SK-N-SH treated with all-trans-retinoic acid at 6 μM for 48 hours (cell line): ENCODE results near the gene PSMC3.

Experiments used
- ATAC-seq: fragments of 200-7000 bp; cut with Tn5 transposase; 3 replicates; pipeline ENCODE4 v1.9.1; 2020; ENCODE audit warnings: mild to moderate bottlenecking, moderate library complexity
- ARNTL ChIP-seq: fragments of 450-650 bp; formaldehyde crosslinking; IDR thresholded peaks from 2 replicates; pipeline ENCODE4 v1.5.0; 2020; ENCODE audit warnings: low read depth, mild to moderate bottlenecking, moderate library complexity, borderline replicate concordance
- BACH2 ChIP-seq: fragments of 250-450 bp; sonication (Bioruptor Pico); IDR thresholded peaks from 2 replicates; pipeline ENCODE4 v1.9.0; 2021; ENCODE audit warnings: mild to moderate bottlenecking, borderline replicate concordance
- CREB5 ChIP-seq: fragments of 250-450 bp; sonication (Bioruptor Pico); IDR thresholded peaks from 2 replicates; pipeline ENCODE4 v1.5.1; 2020; ENCODE audit warnings: low read depth, mild to moderate bottlenecking, moderate library complexity
- CSDC2 ChIP-seq: fragments of 250-450 bp; sonication (Bioruptor Pico); IDR thresholded peaks from 2 replicates; pipeline ENCODE4 v1.5.0; 2020; ENCODE audit warnings: mild to moderate bottlenecking, moderate library complexity
- CSRNP3 ChIP-seq: fragments of 250-450 bp; sonication (Bioruptor Pico); IDR thresholded peaks from 2 replicates; pipeline ENCODE4 v1.5.1; 2021; ENCODE audit warnings: mild to moderate bottlenecking, moderate library complexity
- ESRRG ChIP-seq: fragments of 250-450 bp; sonication (Bioruptor Pico); IDR thresholded peaks from 2 replicates; pipeline ENCODE4 v1.6.1; 2021; ENCODE audit warnings: mild to moderate bottlenecking
- GLIS3 ChIP-seq: fragments of 250-450 bp; sonication (Bioruptor Pico); IDR thresholded peaks from 2 replicates; pipeline ENCODE4 v1.5.0; 2020; ENCODE audit warnings: mild to moderate bottlenecking, moderate library complexity
- ISL1 ChIP-seq: fragments of 250-450 bp; sonication (Bioruptor Pico); IDR thresholded peaks from 2 replicates; pipeline ENCODE4 v2.1.2; 2022; ENCODE audit warnings: mild to moderate bottlenecking, moderate library complexity
- OSR1 ChIP-seq: fragments of 250-450 bp; sonication (Bioruptor Pico); IDR thresholded peaks from 2 replicates; pipeline ENCODE4 v1.8.0; 2022; ENCODE audit warnings: moderate library complexity, mild to moderate bottlenecking, inconsistent platforms
- PATZ1 ChIP-seq: fragments of 250-450 bp; sonication (Bioruptor Pico); IDR thresholded peaks from 2 replicates; pipeline ENCODE4 v1.8.0; 2020; ENCODE audit warnings: mild to moderate bottlenecking, moderate library complexity, borderline replicate concordance
- POU6F1 ChIP-seq: fragments of 250-450 bp; sonication (Bioruptor Pico); IDR thresholded peaks from 2 replicates; pipeline ENCODE4 v1.8.0; 2021; ENCODE audit warnings: low read depth, mild to moderate bottlenecking, moderate library complexity, borderline replicate concordance
- RARB ChIP-seq: fragments of 250-450 bp; sonication (Bioruptor Pico); IDR thresholded peaks from 2 replicates; pipeline ENCODE4 v1.8.0; 2021; ENCODE audit warnings: mild to moderate bottlenecking, moderate library complexity
- SNAI2 ChIP-seq: fragments of 250-450 bp; sonication (Bioruptor Pico); IDR thresholded peaks from 2 replicates; pipeline ENCODE4 v1.5.0; 2020; ENCODE audit warnings: mild to moderate bottlenecking, moderate library complexity
- TCF4 ChIP-seq: fragments of 250-450 bp; sonication (Bioruptor Pico); IDR thresholded peaks from 2 replicates; pipeline ENCODE4 v1.8.0; 2021; ENCODE audit warnings: mild to moderate bottlenecking, moderate library complexity, borderline replicate concordance
- TOX ChIP-seq: fragments of 250-450 bp; sonication (Bioruptor Pico); IDR thresholded peaks from 2 replicates; pipeline ENCODE4 v1.8.0; 2021; ENCODE audit warnings: mild to moderate bottlenecking, moderate library complexity, borderline replicate concordance
- TSHZ2 ChIP-seq: fragments of 250-450 bp; sonication (Bioruptor Pico); IDR thresholded peaks from 2 replicates; pipeline ENCODE4 v1.5.0; 2020; ENCODE audit warnings: mild to moderate bottlenecking, moderate library complexity
- ZC3H10 ChIP-seq: fragments of 250-450 bp; sonication (Bioruptor Pico); IDR thresholded peaks from 2 replicates; pipeline ENCODE4 v1.5.1; 2021; ENCODE audit warnings: mild to moderate bottlenecking, moderate library complexity
- ZFP3 ChIP-seq: fragments of 250-450 bp; sonication (Bioruptor Pico); IDR thresholded peaks from 2 replicates; pipeline ENCODE4 v1.5.0; 2020; ENCODE audit warnings: mild to moderate bottlenecking, moderate library complexity
- ZFP30 ChIP-seq: fragments of 450-650 bp; formaldehyde crosslinking; IDR thresholded peaks from 2 replicates; pipeline ENCODE4 v1.5.0; 2022; ENCODE audit warnings: mild to moderate bottlenecking, moderate library complexity
- ZNF565 ChIP-seq: fragments of 450-650 bp; formaldehyde crosslinking; conservative IDR thresholded peaks from 2 replicates; pipeline ENCODE4 v1.5.0; 2020; ENCODE audit warnings: low read depth, mild to moderate bottlenecking, moderate library complexity
- ZNF70 ChIP-seq: fragments of 450-650 bp; formaldehyde crosslinking; IDR thresholded peaks from 2 replicates; pipeline ENCODE4 v1.5.0; 2020; ENCODE audit warnings: mild to moderate bottlenecking, moderate library complexity
- ZNF8 ChIP-seq: fragments of 450-650 bp; formaldehyde crosslinking; IDR thresholded peaks from 2 replicates; pipeline ENCODE4 v1.5.0; 2020; ENCODE audit warnings: mild to moderate bottlenecking, moderate library complexity

PSMC3 gene

GRCh38 chr11:47437746-47438418 lies 11.6 kb upstream of the PSMC3 start:
- ATAC-seq, result no peak
- TF ChIP-seq ZFP3 (CRISPR knock-in tag) (no peak), RARB (CRISPR knock-in tag) (no peak), POU6F1 (CRISPR knock-in tag) (no peak), ZC3H10 (no peak), ESRRG (no peak), ZFP30 (CRISPR knock-in tag) (no peak), TCF4 (CRISPR knock-in tag) (no peak)

GRCh38 chr11:47437218-47437745 lies 11.0 kb upstream of the PSMC3 start:
- ATAC-seq, result no peak
- TF ChIP-seq TCF4 (CRISPR knock-in tag), result no peak
- TF ChIP-seq GLIS3 (CRISPR knock-in tag), result no peak
- TF ChIP-seq ARNTL (CRISPR knock-in tag), result no peak
- TF ChIP-seq ZNF8 (CRISPR knock-in tag), result no peak
- TF ChIP-seq CSDC2, result no peak
- no peak for TF ChIP-seq SNAI2 (CRISPR knock-in tag)
- TF ChIP-seq OSR1 (CRISPR knock-in tag), result no peak
- TF ChIP-seq CREB5, result no peak
- no peak for TF ChIP-seq BACH2 (CRISPR knock-in tag)
- TF ChIP-seq TOX, result no peak
- TF ChIP-seq CSRNP3 (CRISPR knock-in tag), result no peak
- no peak for TF ChIP-seq TSHZ2
- no peak for TF ChIP-seq ZC3H10
- TF ChIP-seq PATZ1 (CRISPR knock-in tag), result no peak
- TF ChIP-seq ESRRG, result no peak
- no peak for TF ChIP-seq ZNF565
- no peak for TF ChIP-seq ZNF70

GRCh38 chr11:47436726-47437125 lies 10.5 kb upstream of the PSMC3 start:
- no peak for ATAC-seq
- TF ChIP-seq ARNTL (CRISPR knock-in tag), result no peak
- no peak for TF ChIP-seq POU6F1 (CRISPR knock-in tag)
- TF ChIP-seq ESRRG, result no peak
- TF ChIP-seq PATZ1 (CRISPR knock-in tag), result no peak
- TF ChIP-seq ZC3H10, result no peak
- TF ChIP-seq ISL1 (CRISPR knock-in tag), result no peak
- TF ChIP-seq CREB5, result no peak
- TF ChIP-seq GLIS3 (CRISPR knock-in tag), result no peak
- no peak for TF ChIP-seq ZFP3 (CRISPR knock-in tag)
- no peak for TF ChIP-seq ZFP30 (CRISPR knock-in tag)
- TF ChIP-seq TCF4 (CRISPR knock-in tag), result no peak
- TF ChIP-seq RARB (CRISPR knock-in tag), result no peak
- no peak for TF ChIP-seq TOX
- TF ChIP-seq ZNF8 (CRISPR knock-in tag), result no peak
- no peak for TF ChIP-seq OSR1 (CRISPR knock-in tag)
- TF ChIP-seq ZNF70, result no peak
